ENCODE results near the gene CD28. TPM values are rescaled to one million over a fixed set of nuclear protein-coding genes. Genes with fewer than 3 reads are reported as not detected.

Gene CD28
- total RNA-seq (2022; extraction: Qiagen RNA extraction) = not detected in 5 replicates

DNA sequence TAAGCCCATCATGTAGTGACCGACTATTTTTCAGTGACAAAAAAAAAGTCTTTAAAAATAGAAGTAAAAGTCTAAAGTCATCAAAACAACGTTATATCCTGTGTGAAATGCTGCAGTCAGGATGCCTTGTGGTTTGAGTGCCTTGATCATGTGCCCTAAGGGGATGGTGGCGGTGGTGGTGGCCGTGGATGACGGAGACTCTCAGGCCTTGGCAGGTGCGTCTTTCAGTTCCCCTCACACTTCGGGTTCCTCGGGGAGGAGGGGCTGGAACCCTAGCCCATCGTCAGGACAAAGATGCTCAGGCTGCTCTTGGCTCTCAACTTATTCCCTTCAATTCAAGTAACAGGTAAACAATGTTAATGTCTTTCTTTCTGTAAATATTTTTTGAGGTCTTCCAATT is at the start of gene CD28:
TSS of gene CD28 (plus strand) at position 237 of the 400 bp plus-strand sequence. CDS start at position 295, 58 bp downstream.

Other genes starting within 250 kb of the CD28 start
- gene RAPH1, start 171.3 kb upstream of the CD28 start, total RNA-seq (2022; extraction: Qiagen RNA extraction) = 6.3 to 10.3 TPM (median 8.7 TPM) in 5 replicates
- not detected in 5 replicates for gene CTLA4, start 161.1 kb downstream of the CD28 start, total RNA-seq (2022; extraction: Qiagen RNA extraction)
- gene ICOS, start 230.1 kb downstream of the CD28 start, total RNA-seq (2022; extraction: Qiagen RNA extraction) = not detected in 5 replicates

All from A549 treated with dexamethasone at 1 μM for 4 hours (cell line).